Measurements from ENCODE around the gene ATP8A2. TPM values are rescaled to one million over a fixed set of nuclear protein-coding genes. Genes with fewer than 3 reads are reported as not detected.

Gene ATP8A2
- total RNA-seq, 2 donors from 2014 or later, result 0.67 to 0.74 TPM

GRCh38 chr13:26017196-26017921 is 645.6 kb downstream of the ATP8A2 start:
- DNase-seq, result no peak
- H3K9me3 Mint-ChIP-seq, result peaks cover 0 to 4% of the 10 kb centered on the region in 2 donors
- ATAC-seq (replicated peaks in 1 of 2), result peak in 1 of 2 donors; percentile 58
- peaks cover 1 to 9% of the 10 kb centered on the region in 2 donors for H3K36me3 Mint-ChIP-seq (ENCODE audit: insufficient read depth in 2 of 2)
- H3K27ac Mint-ChIP-seq, result no peak overlapping the region
- H3K27me3 Mint-ChIP-seq (ENCODE audit: low read depth), result no peaks in the 10 kb centered on the region
- H3K4me3 Mint-ChIP-seq, result no peak overlapping the region
- peaks cover 22% of the 10 kb centered on the region for H3K4me1 Mint-ChIP-seq (ENCODE audit: low read depth)

- no peaks in the 10 kb centered on the region for H3K27me3 Mint-ChIP-seq (ENCODE audit: low read depth)
- H3K4me3 Mint-ChIP-seq, result no peak overlapping the region
- ATAC-seq (replicated peaks in 1 of 2) (peak in 1 of 2 donors; percentile 28), DNase-seq (no peak)
- peaks cover 0 to 4% of the 10 kb centered on the region in 2 donors for H3K9me3 Mint-ChIP-seq
- peaks cover 22% of the 10 kb centered on the region for H3K4me1 Mint-ChIP-seq (ENCODE audit: low read depth)
- peaks cover 1 to 9% of the 10 kb centered on the region in 2 donors for H3K36me3 Mint-ChIP-seq (ENCODE audit: insufficient read depth in 2 of 2)
- peak overlapping the region; percentile 41 for H3K27ac Mint-ChIP-seq
These were observed 646.3 kb downstream of the ATP8A2 start for GRCh38 chr13:26017932-26018665.

DNA sequence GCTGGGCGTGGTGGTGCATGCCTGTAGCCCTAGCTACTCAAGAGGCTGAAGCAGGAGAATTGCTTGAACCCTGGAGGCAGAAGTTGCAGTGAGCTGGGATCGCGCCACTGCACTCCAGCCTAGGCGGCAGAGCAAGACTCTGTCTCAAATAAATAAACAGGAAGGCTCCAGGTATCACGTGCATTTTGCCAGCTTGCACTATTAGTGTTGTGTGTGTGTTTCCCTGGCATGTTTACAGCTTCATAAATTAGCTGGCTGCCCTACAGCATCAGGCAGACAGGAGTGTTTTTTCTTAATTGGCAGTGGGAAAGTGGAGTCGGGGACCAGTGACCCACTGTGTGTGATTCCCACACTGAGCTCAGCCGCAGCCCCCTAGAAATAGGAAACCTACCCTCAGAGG is 647.5 kb downstream of the ATP8A2 start:
- peaks cover 0 to 2% of the 10 kb centered on the region in 2 donors for H3K9me3 Mint-ChIP-seq
- no peak overlapping the region for H3K27ac Mint-ChIP-seq
- H3K36me3 Mint-ChIP-seq (ENCODE audit: insufficient read depth in 2 of 2), result peaks cover 1 to 6% of the 10 kb centered on the region in 2 donors
- no peak overlapping the region for H3K4me3 Mint-ChIP-seq
- DNase-seq, result no peak
- ATAC-seq (replicated peaks in 1 of 2), result no peak
- no peaks in the 10 kb centered on the region for H3K27me3 Mint-ChIP-seq (ENCODE audit: low read depth)
- peaks cover 18% of the 10 kb centered on the region for H3K4me1 Mint-ChIP-seq (ENCODE audit: low read depth)

- DNase-seq (no peak), ATAC-seq (replicated peaks in 1 of 2) (no peak)
- H3K36me3 Mint-ChIP-seq (ENCODE audit: insufficient read depth in 2 of 2), result peaks cover 1 to 6% of the 10 kb centered on the region in 2 donors
- H3K4me1 Mint-ChIP-seq (ENCODE audit: low read depth), result peaks cover 18% of the 10 kb centered on the region
- H3K27me3 Mint-ChIP-seq (ENCODE audit: low read depth), result no peaks in the 10 kb centered on the region
- no peaks in the 10 kb centered on the region for H3K9me3 Mint-ChIP-seq
- H3K4me3 Mint-ChIP-seq, result no peak overlapping the region
- H3K27ac Mint-ChIP-seq, result no peak overlapping the region
These were observed 648.4 kb downstream of the ATP8A2 start for GRCh38 chr13:26019881-26020870.

- H3K4me3 Mint-ChIP-seq, result no peak overlapping the region
- ATAC-seq (replicated peaks in 1 of 2) (no peak), DNase-seq (no peak)
- no peaks in the 10 kb centered on the region for H3K9me3 Mint-ChIP-seq
- no peaks in the 10 kb centered on the region for H3K27me3 Mint-ChIP-seq (ENCODE audit: low read depth)
- no peak overlapping the region for H3K27ac Mint-ChIP-seq
- H3K36me3 Mint-ChIP-seq (ENCODE audit: insufficient read depth in 2 of 2), result peaks cover 1 to 6% of the 10 kb centered on the region in 2 donors
- peaks cover 18% of the 10 kb centered on the region for H3K4me1 Mint-ChIP-seq (ENCODE audit: low read depth)
These were observed 649.1 kb downstream of the ATP8A2 start for GRCh38 chr13:26020891-26021290.

GRCh38 chr13:26021516-26021915 is 649.7 kb downstream of the ATP8A2 start:
- peaks cover 1 to 6% of the 10 kb centered on the region in 2 donors for H3K36me3 Mint-ChIP-seq (ENCODE audit: insufficient read depth in 2 of 2)
- ATAC-seq (replicated peaks in 1 of 2), result no peak
- no peak for DNase-seq
- no peaks in the 10 kb centered on the region for H3K9me3 Mint-ChIP-seq
- no peak overlapping the region for H3K27ac Mint-ChIP-seq
- H3K27me3 Mint-ChIP-seq (ENCODE audit: low read depth), result no peaks in the 10 kb centered on the region
- no peak overlapping the region for H3K4me3 Mint-ChIP-seq
- peaks cover 18% of the 10 kb centered on the region for H3K4me1 Mint-ChIP-seq (ENCODE audit: low read depth)

GRCh38 chr13:26021956-26022355 is 650.2 kb downstream of the ATP8A2 start:
- H3K9me3 Mint-ChIP-seq, result no peaks in the 10 kb centered on the region
- ATAC-seq (replicated peaks in 1 of 2), result no peak
- H3K27ac Mint-ChIP-seq, result no peak overlapping the region
- H3K4me1 Mint-ChIP-seq (ENCODE audit: low read depth), result peaks cover 16% of the 10 kb centered on the region
- no peaks in the 10 kb centered on the region for H3K27me3 Mint-ChIP-seq (ENCODE audit: low read depth)
- DNase-seq, result no peak
- peaks cover 1 to 6% of the 10 kb centered on the region in 2 donors for H3K36me3 Mint-ChIP-seq (ENCODE audit: insufficient read depth in 2 of 2)
- H3K4me3 Mint-ChIP-seq, result no peak overlapping the region

- no peak for ATAC-seq (replicated peaks in 1 of 2)
- Mint-ChIP-seq H3K4me3 (no peak overlapping the region), H3K4me1 (ENCODE audit: low read depth) (peaks cover 9% of the 10 kb centered on the region), H3K36me3 (ENCODE audit: insufficient read depth in 2 of 2) (peaks cover 1 to 6% of the 10 kb centered on the region in 2 donors), H3K9me3 (no peaks in the 10 kb centered on the region), H3K27ac (no peak overlapping the region), H3K27me3 (ENCODE audit: low read depth) (no peaks in the 10 kb centered on the region)
- DNase-seq, result no peak
These were observed 650.9 kb downstream of the ATP8A2 start for GRCh38 chr13:26022538-26023292.

- no peaks in the 10 kb centered on the region for H3K4me1 Mint-ChIP-seq (ENCODE audit: low read depth)
- H3K27ac Mint-ChIP-seq, result no peak overlapping the region
- H3K9me3 Mint-ChIP-seq, result no peaks in the 10 kb centered on the region
- H3K27me3 Mint-ChIP-seq (ENCODE audit: low read depth), result no peaks in the 10 kb centered on the region
- DNase-seq (no peak), ATAC-seq (replicated peaks in 1 of 2) (no peak)
- peaks cover 1 to 6% of the 10 kb centered on the region in 2 donors for H3K36me3 Mint-ChIP-seq (ENCODE audit: insufficient read depth in 2 of 2)
- H3K4me3 Mint-ChIP-seq, result no peak overlapping the region
These were observed 652.8 kb downstream of the ATP8A2 start for GRCh38 chr13:26024558-26024957.

GRCh38 chr13:26025196-26025595 is 653.4 kb downstream of the ATP8A2 start:
- H3K27ac Mint-ChIP-seq, result no peak overlapping the region
- H3K4me1 Mint-ChIP-seq (ENCODE audit: low read depth), result no peaks in the 10 kb centered on the region
- peaks cover 2% of the 10 kb centered on the region for H3K27me3 Mint-ChIP-seq (ENCODE audit: low read depth)

GRCh38 chr13:26025771-26026170 is 654.0 kb downstream of the ATP8A2 start:
- Mint-ChIP-seq H3K4me3 (no peak overlapping the region), H3K36me3 (ENCODE audit: insufficient read depth in 2 of 2) (peaks cover 1 to 3% of the 10 kb centered on the region in 2 donors), H3K9me3 (peaks cover 0 to under 1% of the 10 kb centered on the region in 2 donors), H3K27ac (no peak overlapping the region), H3K4me1 (ENCODE audit: low read depth) (no peaks in the 10 kb centered on the region), H3K27me3 (ENCODE audit: low read depth) (peaks cover 7% of the 10 kb centered on the region)
- no peak for ATAC-seq (replicated peaks in 1 of 2)
- no peak for DNase-seq

More at GRCh38 chr13:26025196-26025595, 653.4 kb downstream of the ATP8A2 start:
- Mint-ChIP-seq H3K36me3 (ENCODE audit: insufficient read depth in 2 of 2) (peaks cover 1 to 6% of the 10 kb centered on the region in 2 donors), H3K4me3 (no peak overlapping the region), H3K9me3 (no peaks in the 10 kb centered on the region)
- ATAC-seq (replicated peaks in 1 of 2) (no peak), DNase-seq (no peak)

DNA sequence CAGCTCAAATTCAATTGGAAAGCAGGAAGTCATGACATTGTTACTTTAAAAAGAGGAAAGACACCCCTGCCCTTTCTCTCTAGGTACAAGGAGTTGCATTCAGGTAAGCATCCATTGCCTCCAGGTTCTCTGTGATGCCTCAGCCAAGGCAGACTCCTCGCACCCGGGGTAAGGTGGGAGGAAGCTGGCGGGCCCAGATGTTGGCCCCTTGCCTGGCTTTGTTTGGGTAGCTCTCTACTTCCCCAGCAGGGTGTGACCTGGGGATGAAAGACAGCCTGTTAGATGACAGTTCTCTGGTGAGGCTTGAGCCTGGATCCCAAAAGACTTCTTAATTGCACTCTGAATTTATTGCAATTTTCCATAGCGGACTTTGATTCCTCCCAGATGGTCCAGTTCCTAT is 654.4 kb downstream of the ATP8A2 start:
- ATAC-seq (replicated peaks in 1 of 2) (no peak), DNase-seq (no peak)
- peaks cover 7% of the 10 kb centered on the region for H3K27me3 Mint-ChIP-seq (ENCODE audit: low read depth)
- H3K4me3 Mint-ChIP-seq, result no peak overlapping the region
- H3K4me1 Mint-ChIP-seq (ENCODE audit: low read depth), result no peaks in the 10 kb centered on the region
- H3K36me3 Mint-ChIP-seq (ENCODE audit: insufficient read depth in 2 of 2), result peaks cover 0 to 1% of the 10 kb centered on the region in 2 donors
- peaks cover 0 to 2% of the 10 kb centered on the region in 2 donors for H3K9me3 Mint-ChIP-seq
- no peak overlapping the region for H3K27ac Mint-ChIP-seq
